Activated CD8-positive, alpha-beta memory T cell treated with anti-CD3 and anti-CD28 coated beads, Interleukin-2, amount 50 U/mL, for 1 hour (primary cell): ENCODE results near the gene CCDC92B.

Source experiments
- DNase-seq: peaks from one replicate; pipeline ENCODE4 v3.0.0-alpha.2; 2020; ENCODE audit errors: extremely low read depth

CCDC92B gene

GRCh38 chr17:2778489-2778888 lies 29.0 kb upstream of the CCDC92B start:
- no peak for DNase-seq

DNA sequence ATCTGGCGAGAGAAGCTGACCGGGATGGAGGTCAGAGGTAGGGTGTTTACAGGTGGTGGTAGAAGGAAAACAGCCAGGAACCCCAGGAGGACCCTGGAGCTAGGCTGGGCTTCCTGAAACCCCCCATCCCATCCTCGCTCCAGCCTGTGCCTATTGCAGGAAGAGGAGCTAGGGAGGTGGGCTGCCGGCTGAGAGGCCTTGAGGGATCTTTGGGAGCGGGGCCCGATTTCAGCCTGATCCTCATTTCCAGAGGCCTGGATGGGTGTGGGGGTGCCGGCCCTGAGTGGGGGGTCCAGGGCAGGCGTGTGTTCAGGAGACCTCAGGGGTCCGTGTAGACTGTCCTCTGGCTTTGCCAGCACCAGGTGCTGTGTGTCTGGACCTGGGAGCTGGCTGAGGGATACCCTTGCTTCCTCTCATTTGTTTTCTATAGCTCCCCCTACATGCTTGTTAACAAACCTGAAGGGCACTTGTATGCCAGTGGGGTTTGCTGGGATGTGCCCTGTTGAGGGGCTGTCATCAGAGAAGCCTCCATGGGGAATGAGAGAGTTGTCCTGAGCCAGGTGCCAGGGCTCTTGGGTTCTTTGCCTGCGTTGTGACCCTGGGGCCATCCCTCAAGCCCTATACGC lies 27.9 kb upstream of the CCDC92B start:
- no peak for DNase-seq

DNA sequence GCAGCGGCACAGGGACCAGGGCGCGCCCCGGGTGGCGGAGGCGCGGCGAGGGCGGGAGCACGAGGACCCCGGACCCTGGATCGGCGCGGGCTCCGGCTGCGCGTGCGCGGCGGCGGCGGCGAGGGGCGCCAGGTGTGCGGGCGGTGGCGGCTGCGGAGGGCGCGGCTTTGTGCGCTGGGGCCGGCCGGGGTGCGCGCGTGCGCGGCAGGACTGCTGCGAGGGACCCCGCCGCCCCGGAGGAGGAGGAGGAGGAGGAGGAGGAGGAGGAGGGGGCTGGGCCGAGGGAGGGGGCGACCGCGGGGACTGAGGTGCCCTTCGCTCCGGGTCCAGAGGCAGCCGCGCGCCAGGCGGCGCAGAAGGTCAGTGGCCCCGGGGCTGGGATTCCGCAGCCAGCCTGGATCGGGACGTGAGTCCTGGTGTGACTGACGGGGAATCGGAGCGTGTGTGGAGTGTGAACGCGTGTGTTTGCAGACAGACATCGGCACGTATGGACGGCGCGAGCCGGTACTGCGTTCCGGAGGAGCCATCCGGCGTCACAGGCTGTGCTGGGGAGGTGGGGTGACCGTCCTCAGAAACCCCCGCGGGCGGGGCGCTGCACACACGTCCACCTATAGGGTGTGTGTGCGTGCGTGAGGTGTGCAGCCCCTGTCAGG lies 27.3 kb upstream of the CCDC92B start:
- DNase-seq = no peak

DNA sequence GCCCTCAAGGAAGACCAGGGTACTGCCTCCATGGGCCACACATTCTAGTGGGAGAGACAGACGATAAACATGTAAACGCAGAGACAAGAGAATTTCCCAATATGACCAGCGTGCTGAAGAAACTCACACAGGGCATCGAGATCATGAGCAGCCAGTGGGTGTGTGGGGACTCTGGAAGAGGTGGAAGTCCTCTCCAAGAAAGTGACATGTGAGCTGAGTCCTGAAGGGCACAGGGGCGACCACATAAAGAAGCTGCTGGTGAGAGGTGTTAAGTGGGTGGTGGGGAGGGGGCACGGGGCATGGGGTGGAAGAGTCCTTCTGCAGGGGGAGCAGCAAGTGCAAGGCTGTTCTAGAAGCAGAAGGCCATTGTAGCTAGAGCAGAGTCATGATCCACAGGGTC lies 25.8 kb upstream of the CCDC92B start:
- no peak for DNase-seq

GRCh38 chr17:2770129-2770528 lies 20.7 kb upstream of the CCDC92B start:
- DNase-seq = no peak

DNA sequence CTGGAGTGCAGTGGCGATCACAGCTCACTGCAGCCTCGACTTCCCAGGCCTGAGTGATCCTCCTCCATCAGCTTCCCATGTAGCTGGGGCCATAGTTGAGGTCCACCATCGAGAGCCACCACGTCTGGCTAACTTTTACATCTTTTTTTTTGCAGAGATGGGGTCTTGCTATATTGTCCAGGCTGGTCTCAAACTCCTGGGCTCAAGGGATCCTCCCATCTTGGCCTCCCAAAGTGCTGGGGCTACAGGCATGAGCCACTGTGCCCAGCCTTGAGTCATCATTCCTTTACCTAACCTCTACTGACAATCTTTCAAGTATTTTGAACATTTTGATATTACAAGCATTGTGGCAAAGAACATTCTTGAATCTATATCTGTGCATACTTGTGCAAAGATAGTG lies 9.4 kb upstream of the CCDC92B start:
- no peak for DNase-seq

DNA sequence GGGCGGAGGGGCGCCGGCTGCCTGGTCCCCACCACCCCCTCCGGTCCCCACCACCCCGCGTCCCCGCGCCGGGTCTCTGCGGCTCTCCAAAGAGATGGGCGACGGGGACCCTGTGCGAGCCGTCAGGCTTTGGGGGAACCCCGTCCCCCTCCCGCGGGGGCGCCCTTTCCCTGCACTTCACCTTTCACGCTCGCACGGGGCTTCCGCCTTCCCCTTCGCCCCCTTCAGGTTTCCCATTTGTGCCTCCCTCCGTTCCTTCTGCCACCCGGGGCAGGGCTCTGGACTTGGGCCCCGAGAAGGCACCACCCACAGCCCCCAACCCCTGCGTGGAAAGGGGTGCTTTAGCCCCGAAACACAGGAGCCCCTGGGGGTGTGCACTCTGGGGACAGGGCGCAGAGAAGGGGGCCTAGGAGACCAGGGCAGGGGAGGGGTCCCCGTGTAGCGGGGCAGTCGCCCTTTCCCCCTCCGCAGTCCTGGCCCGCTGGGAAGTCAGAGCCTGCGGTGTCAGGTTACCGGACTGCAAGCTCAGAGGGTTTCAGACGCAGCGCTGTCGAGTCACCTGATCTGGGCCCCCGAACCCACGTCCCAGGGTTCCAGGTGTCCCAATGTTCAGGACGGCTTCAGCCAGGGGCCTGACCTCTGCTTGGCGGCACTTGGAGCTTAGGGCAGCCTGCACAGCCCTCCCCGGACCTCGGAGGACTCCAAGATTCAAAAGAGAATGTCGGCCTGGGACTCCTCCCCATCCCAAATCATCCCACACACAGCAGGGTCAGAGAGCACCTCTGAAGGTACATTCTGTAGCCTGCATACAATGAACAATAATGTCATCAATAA lies 6.7 kb upstream of the CCDC92B start:
- no peak for DNase-seq

DNA sequence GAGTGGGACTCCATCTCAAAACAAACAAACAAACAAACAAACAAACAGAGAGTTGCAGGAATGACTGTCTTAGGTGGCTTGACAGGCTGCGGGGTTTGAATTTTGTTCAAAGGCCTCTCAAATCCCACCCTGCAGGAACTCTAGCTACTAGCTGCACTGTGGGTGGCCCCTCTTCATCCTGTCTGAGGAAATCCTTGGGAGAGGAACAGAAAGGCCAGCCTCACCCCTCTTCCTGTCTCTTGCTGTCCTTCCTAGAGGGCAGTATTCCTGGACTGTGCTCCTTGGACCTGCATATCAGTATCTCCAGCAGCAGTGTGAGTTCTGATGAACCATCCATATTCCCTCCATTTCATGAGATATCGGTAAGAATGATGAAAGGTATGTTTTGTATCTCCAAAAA lies 2.0 kb upstream of the CCDC92B start:
- DNase-seq = no peak

DNA sequence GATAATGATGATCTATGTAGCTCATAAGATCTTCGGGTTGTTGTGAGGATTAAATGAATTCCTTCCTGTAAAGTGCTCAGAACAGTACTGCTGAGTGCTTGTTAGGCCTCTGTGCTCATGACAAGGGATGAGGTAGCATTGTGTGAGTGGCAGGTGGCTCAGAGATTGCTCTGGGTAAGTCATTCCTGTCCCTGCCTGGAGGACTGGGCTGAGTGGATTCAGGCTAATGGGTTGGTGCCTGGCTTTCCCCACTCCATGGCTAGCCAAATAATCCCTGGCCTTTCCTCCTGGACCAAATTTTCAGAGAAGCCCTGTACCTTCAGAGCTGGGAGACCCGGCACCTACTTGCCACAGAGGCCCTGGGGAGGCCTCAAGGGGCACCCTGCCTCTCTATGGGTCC lies 1.3 kb upstream of the CCDC92B start:
- DNase-seq = no peak

GRCh38 chr17:2749784-2750181 lies 331 bp upstream of the CCDC92B start:
- no peak for DNase-seq

- no peak for DNase-seq
Observed at GRCh38 chr17:2745317-2746037, 4.0 kb downstream of the CCDC92B start.

DNA sequence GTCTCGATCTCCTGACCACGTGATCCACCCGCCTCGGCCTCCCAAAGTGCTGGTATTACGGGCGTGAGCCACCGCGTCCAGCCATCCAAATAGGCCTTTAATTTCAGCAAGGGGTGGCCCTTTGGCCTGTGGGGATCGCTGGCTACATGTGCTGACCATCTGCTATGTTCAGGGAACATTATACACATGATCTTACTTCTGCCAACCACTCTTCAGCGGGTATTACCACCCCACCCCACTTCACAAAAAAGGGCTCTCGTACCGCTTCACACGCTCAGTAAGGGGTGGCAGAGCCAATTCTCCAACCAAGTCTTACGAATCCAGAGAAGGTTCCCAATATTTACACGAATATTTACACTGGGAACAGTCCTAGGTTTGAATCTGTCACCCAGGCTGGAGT lies 11.8 kb downstream of the CCDC92B start:
- DNase-seq = no peak

- no peak for DNase-seq
Observed at GRCh38 chr17:2736956-2737355, 12.5 kb downstream of the CCDC92B start.

GRCh38 chr17:2735896-2736295 lies 13.6 kb downstream of the CCDC92B start:
- DNase-seq = no peak

GRCh38 chr17:2734939-2735338 lies 14.5 kb downstream of the CCDC92B start:
- no peak for DNase-seq

GRCh38 chr17:2731807-2732206 lies 17.6 kb downstream of the CCDC92B start:
- DNase-seq = no peak

DNA sequence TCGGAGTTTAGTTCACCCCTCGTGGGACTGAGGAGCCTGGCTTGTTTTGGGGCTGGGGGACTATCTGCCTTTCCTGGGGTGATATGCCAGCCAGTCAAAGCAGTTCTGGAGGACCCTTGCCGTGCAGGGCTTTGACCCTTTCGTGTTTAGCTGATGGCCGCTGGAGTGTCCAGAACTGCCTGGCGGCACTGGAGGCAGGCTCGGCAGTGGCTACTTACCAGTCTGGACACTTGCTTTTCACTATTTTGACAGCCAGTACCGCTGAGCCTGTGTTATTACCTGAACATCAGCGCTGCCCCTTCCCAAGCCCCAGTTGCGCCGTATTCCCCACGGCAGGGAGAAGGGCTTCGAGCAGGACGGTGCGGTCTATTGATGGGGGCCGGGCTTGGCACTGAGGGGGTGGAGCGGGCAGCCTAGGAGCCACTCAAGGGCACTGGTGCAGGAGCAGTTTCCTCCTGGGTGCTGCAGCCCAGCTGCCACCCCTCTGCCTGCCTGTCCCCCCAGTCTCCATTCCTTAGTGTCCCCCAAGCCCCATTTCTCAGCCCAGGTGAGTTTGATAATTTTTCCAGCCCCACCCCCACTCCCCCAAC lies 18.6 kb downstream of the CCDC92B start:
- no peak for DNase-seq

DNA sequence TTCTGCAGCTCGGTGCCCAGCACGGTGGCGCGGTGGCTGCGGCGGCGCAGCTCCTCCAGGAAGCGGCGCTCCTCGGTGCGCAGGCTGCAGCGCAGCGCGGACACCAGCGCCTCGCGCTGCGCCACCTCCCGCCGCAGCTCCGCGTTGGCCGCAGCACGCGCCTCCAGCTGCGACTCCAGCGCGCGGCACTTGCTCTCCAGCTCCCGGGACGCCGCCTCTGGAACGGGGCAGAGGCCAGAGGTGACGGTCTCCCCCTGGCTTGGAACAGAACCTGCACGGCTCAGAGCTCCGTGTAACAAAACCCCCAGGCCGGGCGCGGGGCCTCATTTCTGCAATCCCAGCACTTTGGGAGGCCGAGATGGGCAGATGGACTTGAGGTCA lies 24.7 kb downstream of the CCDC92B start:
- no peak for DNase-seq

DNA sequence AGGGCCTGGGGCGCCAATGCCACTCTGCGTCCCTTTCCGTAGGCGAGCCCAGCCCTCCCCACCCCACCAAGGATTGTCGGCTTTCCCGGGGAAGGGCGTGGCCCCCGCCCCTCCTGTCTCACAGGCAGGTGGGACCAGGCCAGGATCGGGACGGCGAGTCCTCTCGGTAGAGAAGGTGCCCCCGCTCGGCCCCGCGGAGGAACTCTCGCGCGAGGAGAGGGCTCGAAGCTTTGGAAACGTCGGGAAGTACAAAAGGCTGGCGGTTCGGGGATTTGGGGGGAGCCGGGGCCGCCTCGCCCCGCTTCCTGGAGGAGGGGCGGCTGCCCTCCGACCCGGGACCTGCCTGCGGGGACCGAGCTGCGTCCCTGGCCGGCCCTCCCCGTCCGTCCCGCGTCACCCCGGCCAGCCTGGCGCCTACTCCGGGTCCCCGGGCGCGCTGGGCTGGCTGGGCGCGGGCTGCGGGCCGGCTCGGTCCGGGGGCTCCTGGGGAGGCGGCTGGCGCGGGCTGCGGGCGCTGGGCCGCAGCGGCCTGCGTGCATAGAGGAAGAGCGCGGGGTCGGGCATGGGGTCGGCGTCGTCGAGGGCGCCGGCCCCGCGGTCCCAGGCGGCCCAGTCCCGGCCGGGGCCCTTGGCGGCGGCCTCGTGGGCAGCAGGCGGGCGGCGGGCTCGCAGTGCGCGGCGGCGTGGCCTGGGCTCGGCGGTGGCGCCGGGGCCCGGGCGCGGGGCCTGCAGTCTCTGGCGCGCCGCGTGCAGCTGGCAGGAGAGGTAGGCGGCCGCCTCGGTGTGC lies 25.3 kb downstream of the CCDC92B start:
- DNase-seq = no peak

DNA sequence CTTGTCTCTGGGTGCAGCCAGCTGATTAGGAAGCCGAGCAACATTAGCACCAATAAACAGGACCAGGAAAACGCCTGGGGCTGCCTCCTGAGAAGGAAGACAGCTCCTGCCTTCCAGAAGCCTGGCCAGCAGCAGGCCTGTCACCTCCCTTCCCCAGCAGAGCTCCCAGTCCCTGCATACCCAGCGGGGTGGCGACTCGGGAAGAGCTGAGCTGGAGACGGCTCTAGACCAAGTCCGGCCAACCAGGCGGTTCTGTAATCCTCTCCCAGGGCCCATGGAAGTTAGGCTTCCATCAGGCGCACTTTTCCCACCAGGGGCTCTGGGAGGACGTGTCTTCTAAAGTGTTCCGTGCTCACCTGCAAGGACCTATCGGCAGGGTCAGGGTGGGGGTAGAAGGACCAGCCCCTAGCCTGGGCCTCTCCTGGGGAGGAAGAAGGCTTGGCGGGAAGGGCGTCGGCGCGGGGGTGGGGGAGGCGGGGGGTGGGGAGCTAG lies 25.9 kb downstream of the CCDC92B start:
- no peak for DNase-seq

DNA sequence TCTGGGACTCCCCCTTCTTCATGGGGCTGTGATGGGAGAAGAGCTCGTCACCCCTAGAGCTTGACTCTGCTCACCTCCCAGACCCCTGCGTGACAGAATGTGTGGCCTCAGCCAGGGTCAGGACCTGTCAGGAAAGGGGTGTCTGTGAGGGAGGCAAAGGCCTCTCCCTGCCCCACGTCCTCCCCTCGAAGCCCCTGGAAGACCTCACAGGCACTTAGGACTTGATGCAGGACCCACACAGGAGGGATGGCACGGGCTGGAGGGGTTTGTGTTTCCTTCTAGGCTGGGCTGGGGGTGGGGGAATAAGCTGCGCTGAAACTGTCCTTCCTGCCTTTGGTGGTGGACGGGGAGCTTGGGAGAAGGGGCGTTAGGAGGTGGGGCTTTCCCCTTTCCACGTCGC lies 26.8 kb downstream of the CCDC92B start:
- DNase-seq = no peak
